T-helper 2 cell treated with Interferon-gamma antibody and Interleukin-4, amounts not matched to agents 5 μg/mL and 100 μg/mL, for 36 hours (primary cell): Measurements from ENCODE around the gene NR4A1.

Source experiments
- DNase-seq: peaks from one replicate; pipeline ENCODE4 v3.0.0; 2021; ENCODE audit warnings: low spot score
- H3K27ac Mint-ChIP-seq: one replicate; pipeline ENCODE4 v1.8.0; 2021; ENCODE audit warnings: mild to moderate bottlenecking, mixed read lengths
- H3K27me3 Mint-ChIP-seq: one replicate; pipeline ENCODE4 v1.8.0; 2021; ENCODE audit warnings: low read depth, mixed read lengths
- H3K36me3 Mint-ChIP-seq: one replicate; pipeline ENCODE4 v1.8.0; 2021; ENCODE audit warnings: low read depth, mixed read lengths
- H3K4me1 Mint-ChIP-seq: one replicate; pipeline ENCODE4 v1.8.0; 2021; ENCODE audit warnings: low read depth, mixed read lengths
- H3K4me3 Mint-ChIP-seq: one replicate; pipeline ENCODE4 v1.8.0; 2022; ENCODE audit warnings: mild to moderate bottlenecking, moderate library complexity, mixed read lengths
- H3K9me3 Mint-ChIP-seq: one replicate; pipeline ENCODE4 v1.8.0; 2021; ENCODE audit warnings: mixed read lengths

The NR4A1 gene

GRCh38 chr12:52080403-52081251 lies 29.4 kb downstream of the NR4A1 start:
- no peak for DNase-seq
- peaks cover 5% of the 10 kb centered on the region for H3K4me1 Mint-ChIP-seq
- H3K27me3 Mint-ChIP-seq: no peaks in the 10 kb centered on the region
- no peak overlapping the region for H3K4me3 Mint-ChIP-seq
- no peaks in the 10 kb centered on the region for H3K9me3 Mint-ChIP-seq
- no peak overlapping the region for H3K27ac Mint-ChIP-seq
- H3K36me3 Mint-ChIP-seq: peaks cover 17% of the 10 kb centered on the region

DNA sequence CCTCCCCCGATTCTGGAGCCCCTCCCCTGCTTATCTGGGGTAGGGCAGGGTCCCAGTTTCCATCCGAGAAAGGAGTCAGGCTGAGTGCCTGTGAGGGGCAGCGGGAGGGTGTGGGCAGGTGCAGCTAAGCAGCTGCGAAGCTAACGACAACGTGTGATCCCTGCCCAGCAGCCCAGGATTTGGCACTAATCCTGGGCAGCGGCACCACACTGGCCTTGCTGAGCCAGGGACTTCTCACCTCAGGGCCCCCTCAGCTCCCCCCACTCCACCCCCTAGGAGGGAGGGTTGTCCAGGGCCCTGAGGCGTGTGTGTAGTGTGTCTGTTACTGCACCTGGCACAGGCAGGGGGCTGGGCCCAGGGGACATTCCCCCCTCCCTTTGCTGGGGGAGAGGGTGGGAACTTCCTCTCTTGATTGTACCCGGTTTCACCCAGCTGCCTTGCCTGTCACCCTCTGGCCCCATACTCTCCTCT lies 30.1 kb downstream of the NR4A1 start:
- H3K4me3 Mint-ChIP-seq: no peak overlapping the region
- H3K36me3 Mint-ChIP-seq: peaks cover 16% of the 10 kb centered on the region
- no peaks in the 10 kb centered on the region for H3K9me3 Mint-ChIP-seq
- no peaks in the 10 kb centered on the region for H3K27me3 Mint-ChIP-seq
- peaks cover 5% of the 10 kb centered on the region for H3K4me1 Mint-ChIP-seq
- no peak overlapping the region for H3K27ac Mint-ChIP-seq
- DNase-seq: no peak

- DNase-seq: no peak
- Mint-ChIP-seq H3K4me1 (peaks cover 5% of the 10 kb centered on the region), H3K36me3 (peaks cover 10% of the 10 kb centered on the region), H3K4me3 (no peak overlapping the region), H3K27ac (no peak overlapping the region), H3K9me3 (no peaks in the 10 kb centered on the region), H3K27me3 (peaks cover 1% of the 10 kb centered on the region)
These were observed 30.9 kb downstream of the NR4A1 start for GRCh38 chr12:52082026-52082668.

DNA sequence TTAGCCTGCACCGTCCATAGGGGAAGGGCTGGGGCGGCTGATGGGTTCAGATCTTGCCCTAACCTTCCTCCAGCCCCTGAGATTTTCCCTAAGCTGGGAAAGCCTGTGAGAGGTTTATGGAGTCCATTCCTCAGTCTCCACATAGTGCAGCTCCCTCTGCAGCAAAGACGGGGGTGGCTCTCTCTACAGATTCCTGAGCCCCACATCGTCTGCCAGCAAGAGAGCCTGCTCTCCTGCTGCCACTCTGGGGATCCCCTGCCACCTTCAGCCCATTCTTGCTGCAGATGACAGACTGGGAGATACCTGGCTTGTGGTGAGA lies 31.4 kb downstream of the NR4A1 start:
- no peak for DNase-seq
- Mint-ChIP-seq H3K36me3 (peaks cover 9% of the 10 kb centered on the region), H3K9me3 (no peaks in the 10 kb centered on the region), H3K27me3 (peaks cover 2% of the 10 kb centered on the region), H3K4me1 (peaks cover 5% of the 10 kb centered on the region), H3K4me3 (no peak overlapping the region), H3K27ac (no peak overlapping the region)

DNA sequence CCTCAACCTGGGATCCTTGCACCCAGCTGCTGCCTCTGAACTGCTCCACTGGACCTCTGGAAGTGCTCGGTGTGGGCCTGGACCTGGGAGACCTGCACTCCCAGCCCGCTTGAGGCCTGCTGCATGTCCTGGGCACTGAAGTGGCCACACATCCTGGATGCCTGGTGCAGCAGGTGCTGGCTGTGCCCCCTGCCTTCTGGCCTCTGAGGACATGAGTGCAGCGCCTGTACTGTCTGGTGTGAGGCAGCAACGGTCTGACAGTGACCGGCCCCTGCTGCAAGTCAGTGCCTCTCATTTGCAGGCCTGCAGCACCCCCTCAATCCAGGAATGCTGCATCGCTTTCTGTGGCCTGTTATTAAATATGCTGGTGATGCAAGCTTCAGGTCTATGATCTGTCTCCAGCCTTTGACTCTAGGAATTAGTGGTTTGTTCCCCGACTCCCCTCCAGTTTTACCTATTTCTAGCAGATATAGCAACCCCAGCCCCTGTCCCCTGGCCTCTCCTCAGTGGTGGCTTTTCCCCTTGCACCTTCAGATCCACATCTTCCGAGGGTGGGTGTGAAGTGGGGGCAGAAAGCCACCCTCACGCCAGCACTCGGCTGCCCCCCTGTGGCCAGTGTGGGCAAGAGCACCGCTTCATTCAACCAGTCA lies 31.9 kb downstream of the NR4A1 start:
- H3K27ac Mint-ChIP-seq: no peak overlapping the region
- DNase-seq: peak; percentile 49
- no peaks in the 10 kb centered on the region for H3K9me3 Mint-ChIP-seq
- H3K4me1 Mint-ChIP-seq: peaks cover 4% of the 10 kb centered on the region
- H3K36me3 Mint-ChIP-seq: peaks cover 4% of the 10 kb centered on the region
- no peak overlapping the region for H3K4me3 Mint-ChIP-seq
- peaks cover 2% of the 10 kb centered on the region for H3K27me3 Mint-ChIP-seq

GRCh38 chr12:52083638-52083996 lies 32.4 kb downstream of the NR4A1 start:
- H3K9me3 Mint-ChIP-seq: no peaks in the 10 kb centered on the region
- H3K27ac Mint-ChIP-seq: no peak overlapping the region
- no peak overlapping the region for H3K4me3 Mint-ChIP-seq
- peaks cover 4% of the 10 kb centered on the region for H3K4me1 Mint-ChIP-seq
- H3K27me3 Mint-ChIP-seq: peaks cover 6% of the 10 kb centered on the region
- DNase-seq: no peak
- H3K36me3 Mint-ChIP-seq: peaks cover 3% of the 10 kb centered on the region

DNA sequence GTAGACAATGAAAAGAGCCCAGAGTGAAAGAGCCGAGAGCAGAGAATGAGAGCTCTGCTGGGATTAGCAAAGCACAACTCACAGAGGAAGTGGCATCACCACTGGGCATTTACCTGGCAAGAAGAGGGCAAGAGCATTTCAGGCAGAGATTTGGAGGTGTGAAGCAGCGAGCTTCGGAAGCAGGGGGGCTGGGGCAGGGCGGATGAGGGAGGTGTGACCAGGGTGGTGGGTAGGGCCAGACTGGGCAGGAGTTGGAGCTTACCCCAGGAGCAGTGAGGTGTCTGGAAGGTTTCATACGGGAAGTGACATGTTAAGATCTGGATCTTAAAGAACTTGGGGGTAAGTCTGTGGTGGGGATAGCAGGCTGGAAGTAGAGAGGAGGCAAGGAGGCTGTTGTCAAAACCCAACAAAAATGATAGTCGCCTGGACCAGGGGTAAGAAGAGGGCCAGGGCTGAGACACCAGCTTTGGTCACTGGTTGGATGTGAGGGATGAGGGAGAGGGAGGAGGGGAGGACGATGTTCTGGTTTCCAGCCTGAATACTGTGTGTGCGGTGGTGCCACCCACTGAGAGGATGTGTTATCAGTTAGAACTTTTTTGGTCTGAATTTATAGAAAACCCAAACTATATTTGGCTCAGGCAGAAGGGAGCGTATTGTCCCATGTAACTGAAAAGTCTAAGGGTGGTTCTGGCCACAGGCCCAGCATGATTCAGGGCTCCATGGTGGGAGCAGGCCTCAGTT lies 33.4 kb downstream of the NR4A1 start:
- Mint-ChIP-seq H3K9me3 (no peaks in the 10 kb centered on the region), H3K36me3 (no peaks in the 10 kb centered on the region), H3K27ac (no peak overlapping the region), H3K27me3 (peaks cover 14% of the 10 kb centered on the region), H3K4me1 (peaks cover 4% of the 10 kb centered on the region), H3K4me3 (no peak overlapping the region)
- DNase-seq: no peak

DNA sequence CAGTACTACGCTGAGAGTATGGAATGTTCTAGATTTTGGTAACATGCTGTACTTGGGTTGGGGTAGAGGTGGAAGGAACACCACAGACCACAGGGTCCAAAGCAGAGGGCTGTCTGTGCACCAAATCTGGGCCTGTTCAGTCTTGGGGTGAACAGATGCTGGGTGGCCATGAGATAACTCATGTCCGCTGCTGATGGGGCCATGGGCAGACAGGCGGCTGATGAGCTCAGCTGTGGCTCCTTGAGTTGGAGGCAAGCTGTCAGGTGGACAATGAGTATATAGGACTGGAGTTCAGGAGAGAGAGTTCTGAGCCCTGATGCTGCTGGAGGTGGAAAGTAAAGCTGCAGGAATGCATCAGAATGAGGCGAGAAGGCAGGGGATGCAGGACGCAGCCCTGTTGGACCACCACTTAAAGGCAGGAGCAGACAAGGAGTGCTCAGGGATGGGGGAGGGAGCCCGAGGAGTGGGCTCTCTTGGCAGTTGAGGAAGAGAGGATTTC lies 34.5 kb downstream of the NR4A1 start:
- no peaks in the 10 kb centered on the region for H3K9me3 Mint-ChIP-seq
- H3K4me3 Mint-ChIP-seq: no peak overlapping the region

DNA sequence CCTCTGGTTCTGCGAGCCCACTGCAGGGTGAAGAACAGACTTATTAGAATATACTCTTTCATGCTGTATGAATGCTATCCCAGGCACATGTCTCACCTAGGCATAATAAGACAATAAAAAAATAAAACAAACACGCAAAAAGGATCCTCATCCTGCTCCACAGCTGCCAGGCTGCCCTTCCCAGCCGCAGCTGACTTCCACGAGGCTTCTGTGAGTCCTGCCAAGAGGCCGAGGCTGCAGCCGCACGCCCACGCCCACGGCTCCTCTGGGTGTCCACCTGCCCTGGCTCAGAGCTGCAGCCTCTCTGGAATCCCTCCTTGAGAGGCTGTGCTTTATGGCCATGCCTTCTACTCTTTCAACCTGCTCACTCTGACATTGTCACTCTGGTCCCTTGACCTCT lies 35.1 kb downstream of the NR4A1 start:
- no peaks in the 10 kb centered on the region for H3K36me3 Mint-ChIP-seq
- H3K27ac Mint-ChIP-seq: no peak overlapping the region
- peaks cover 4% of the 10 kb centered on the region for H3K4me1 Mint-ChIP-seq
- peaks cover 29% of the 10 kb centered on the region for H3K27me3 Mint-ChIP-seq
- no peaks in the 10 kb centered on the region for H3K9me3 Mint-ChIP-seq
- H3K4me3 Mint-ChIP-seq: no peak overlapping the region
- DNase-seq: no peak

More for the DNA sequence above, 34.5 kb downstream of the NR4A1 start:
- no peak overlapping the region for H3K27ac Mint-ChIP-seq
- H3K27me3 Mint-ChIP-seq: peaks cover 23% of the 10 kb centered on the region
- no peak for DNase-seq
- peaks cover 4% of the 10 kb centered on the region for H3K4me1 Mint-ChIP-seq
- H3K36me3 Mint-ChIP-seq: no peaks in the 10 kb centered on the region

DNA sequence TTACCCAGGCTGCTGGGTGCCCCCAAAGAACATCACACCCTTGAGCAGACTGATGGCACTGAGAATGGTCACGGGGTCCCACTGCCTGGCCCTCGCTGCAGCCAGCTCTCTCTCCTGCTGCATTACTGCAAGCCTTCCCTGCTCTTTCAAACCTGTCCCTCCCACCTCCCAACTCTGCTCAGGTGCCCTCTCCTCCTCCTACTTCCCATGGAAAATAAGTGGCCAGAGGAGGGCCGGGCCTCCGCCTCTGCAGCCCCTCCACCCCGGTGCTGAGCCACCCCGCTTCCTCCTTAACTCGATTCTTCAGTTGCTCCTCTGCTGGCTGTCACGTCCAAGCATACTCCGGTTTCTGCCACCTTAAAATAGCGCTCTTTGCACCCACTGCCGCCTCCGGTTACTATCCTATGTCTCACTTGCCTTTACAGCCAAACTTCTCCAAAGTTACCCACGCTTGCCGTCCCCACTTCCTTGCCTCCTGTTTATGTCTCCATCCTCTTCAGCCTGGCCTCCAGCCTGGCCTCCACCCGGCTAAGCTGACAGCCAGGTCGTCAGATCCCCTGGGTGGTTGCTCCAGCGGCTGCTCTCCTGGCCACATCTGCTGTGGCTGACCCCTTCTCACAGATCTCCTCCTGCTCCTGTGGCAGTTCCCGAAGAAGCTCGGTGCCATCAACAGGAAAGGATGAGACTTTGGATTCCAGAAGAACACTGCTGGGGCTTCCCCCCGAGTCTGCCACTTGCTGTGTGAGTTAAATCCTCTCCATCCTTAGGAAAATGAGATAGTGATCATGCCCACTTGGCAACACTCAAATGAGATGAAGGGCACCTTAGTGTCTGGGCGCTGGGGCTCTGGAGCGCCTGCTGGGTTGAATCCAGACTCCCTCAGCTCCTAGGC lies 35.9 kb downstream of the NR4A1 start:
- no peak overlapping the region for H3K4me3 Mint-ChIP-seq
- H3K9me3 Mint-ChIP-seq: no peaks in the 10 kb centered on the region
- no peaks in the 10 kb centered on the region for H3K36me3 Mint-ChIP-seq
- peaks cover 2% of the 10 kb centered on the region for H3K4me1 Mint-ChIP-seq
- no peak overlapping the region for H3K27ac Mint-ChIP-seq
- peaks cover 37% of the 10 kb centered on the region for H3K27me3 Mint-ChIP-seq
- DNase-seq: no peak

GRCh38 chr12:52087961-52088820 lies 36.9 kb downstream of the NR4A1 start:
- no peak overlapping the region for H3K4me3 Mint-ChIP-seq
- peaks cover 39% of the 10 kb centered on the region for H3K27me3 Mint-ChIP-seq
- no peak for DNase-seq
- H3K27ac Mint-ChIP-seq: no peak overlapping the region
- no peaks in the 10 kb centered on the region for H3K9me3 Mint-ChIP-seq
- no peaks in the 10 kb centered on the region for H3K36me3 Mint-ChIP-seq
- H3K4me1 Mint-ChIP-seq: peaks cover 2% of the 10 kb centered on the region

GRCh38 chr12:52089491-52089890 lies 38.2 kb downstream of the NR4A1 start:
- H3K27me3 Mint-ChIP-seq: peaks cover 39% of the 10 kb centered on the region
- no peaks in the 10 kb centered on the region for H3K4me1 Mint-ChIP-seq
- no peak for DNase-seq
- H3K36me3 Mint-ChIP-seq: no peaks in the 10 kb centered on the region
- H3K27ac Mint-ChIP-seq: no peak overlapping the region
- no peaks in the 10 kb centered on the region for H3K9me3 Mint-ChIP-seq
- no peak overlapping the region for H3K4me3 Mint-ChIP-seq
